Measurements from ENCODE around the gene ATP8A2.
A peak's percentile ranks its signal among the peaks of the same experiment; 100 is the strongest.

The ATP8A2 gene

GRCh38 chr13:25645681-25646080 lies 273.9 kb downstream of the ATP8A2 start:
- no peak for DNase-seq

- DNase-seq = no peak
These were observed 277.3 kb downstream of the ATP8A2 start for GRCh38 chr13:25649001-25649633.

- no peak for DNase-seq
These were observed 281.0 kb downstream of the ATP8A2 start for GRCh38 chr13:25652764-25653163.

- DNase-seq = no peak
These were observed 282.5 kb downstream of the ATP8A2 start for GRCh38 chr13:25654322-25654721.

GRCh38 chr13:25657157-25657556 lies 285.4 kb downstream of the ATP8A2 start:
- DNase-seq = no peak

- DNase-seq = no peak
These were observed 287.5 kb downstream of the ATP8A2 start for GRCh38 chr13:25659091-25659795.

GRCh38 chr13:25660996-25661395 lies 289.2 kb downstream of the ATP8A2 start:
- no peak for DNase-seq

GRCh38 chr13:25662516-25662915 lies 290.7 kb downstream of the ATP8A2 start:
- DNase-seq = no peak

- DNase-seq = no peak
These were observed 296.6 kb downstream of the ATP8A2 start for GRCh38 chr13:25668345-25668744.

- no peak for DNase-seq
These were observed 301.9 kb downstream of the ATP8A2 start for GRCh38 chr13:25673711-25674110.

- DNase-seq = no peak
These were observed 302.6 kb downstream of the ATP8A2 start for GRCh38 chr13:25674371-25674770.

GRCh38 chr13:25675060-25675459 lies 303.3 kb downstream of the ATP8A2 start:
- no peak for DNase-seq

- DNase-seq = no peak
These were observed 306.2 kb downstream of the ATP8A2 start for GRCh38 chr13:25677956-25678355.

GRCh38 chr13:25678398-25678797 lies 306.6 kb downstream of the ATP8A2 start:
- peak; percentile 3 for DNase-seq

- no peak for DNase-seq
These were observed 307.4 kb downstream of the ATP8A2 start for GRCh38 chr13:25679159-25679558.

GRCh38 chr13:25679936-25680335 lies 308.2 kb downstream of the ATP8A2 start:
- no peak for DNase-seq

GRCh38 chr13:25682276-25682675 lies 310.5 kb downstream of the ATP8A2 start:
- DNase-seq = no peak

- DNase-seq = no peak
These were observed 311.3 kb downstream of the ATP8A2 start for GRCh38 chr13:25683056-25683455.

- DNase-seq = no peak
These were observed 312.0 kb downstream of the ATP8A2 start for GRCh38 chr13:25683662-25684370.

- DNase-seq = no peak
These were observed 312.7 kb downstream of the ATP8A2 start for GRCh38 chr13:25684491-25684890.

GRCh38 chr13:25686831-25687470 lies 315.2 kb downstream of the ATP8A2 start:
- no peak for DNase-seq

- no peak for DNase-seq
These were observed 315.9 kb downstream of the ATP8A2 start for GRCh38 chr13:25687471-25688225.

GRCh38 chr13:25688536-25688935 lies 316.8 kb downstream of the ATP8A2 start:
- DNase-seq = no peak
